MM.1S (cell line): Measurements from ENCODE around the gene IP6K2.
"Not testable (repeated sequence)": the region's sequence is repeated elsewhere in the genome, so short reads cannot be mapped to it uniquely, and the experiment has no call there.

ENCODE experiments used
- DNase-seq: peaks from one replicate; pipeline ENCODE4 v3.0.0-alpha.2; 2015
- H2AFZ ChIP-seq: fragments of 300-600 bp; sonication (generic); 2 replicates; pipeline ENCODE4 v1.6.0; 2016; ENCODE audit warnings: antibody characterized with exemption, low read length
- H3F3A ChIP-seq: fragments of 300-600 bp; sonication (generic); 2 replicates; pipeline ENCODE4 v1.6.1; 2016; ENCODE audit warnings: mild to moderate bottlenecking, antibody characterized with exemption, low read length, moderate library complexity, mixed read lengths; ENCODE audit not compliant: insufficient read depth
- H3K27ac ChIP-seq: fragments of 300-600 bp; sonication (generic); 2 replicates; pipeline ENCODE4 v1.5.1; 2016; ENCODE audit warnings: mild to moderate bottlenecking, low read length
- H3K27me3 ChIP-seq: fragments of 300-600 bp; sonication (generic); replicated peaks from 2 replicates; pipeline ENCODE4 v1.6.0; 2016; ENCODE audit warnings: low read length; ENCODE audit not compliant: insufficient read depth
- H3K36me3 ChIP-seq: fragments of 300-600 bp; sonication (generic); replicated peaks from 2 replicates; pipeline ENCODE4 v1.6.1; 2016; ENCODE audit warnings: mild to moderate bottlenecking, low read length, mixed read lengths; ENCODE audit not compliant: insufficient read depth
- H3K4me1 ChIP-seq: fragments of 300-600 bp; sonication (generic); 2 replicates; pipeline ENCODE4 v1.6.1; 2016; ENCODE audit warnings: low read length, mixed read lengths
- H3K4me2 ChIP-seq: fragments of 300-600 bp; sonication (generic); 2 replicates; pipeline ENCODE4 v1.6.0; 2016; ENCODE audit warnings: low read depth, low read length
- H3K4me3 ChIP-seq: fragments of 300-600 bp; sonication (generic); 2 replicates; pipeline ENCODE4 v1.5.1; 2016; ENCODE audit warnings: low read length, mixed read lengths
- H3K79me2 ChIP-seq: fragments of 300-600 bp; sonication (generic); 2 replicates; pipeline ENCODE4 v1.6.1; 2016; ENCODE audit warnings: mixed run types, low read length, mixed read lengths
- H3K9ac ChIP-seq: fragments of 300-600 bp; sonication (generic); 2 replicates; pipeline ENCODE4 v1.6.1; 2016; ENCODE audit warnings: low read length, mixed read lengths
- H3K9me2 ChIP-seq: fragments of 300-600 bp; sonication (generic); replicated peaks from 2 replicates; pipeline ENCODE4 v1.6.1; 2016; ENCODE audit warnings: mild to moderate bottlenecking, low read length, mixed read lengths; ENCODE audit not compliant: insufficient read depth
- H3K9me3 ChIP-seq: fragments of 300-600 bp; sonication (generic); replicated peaks from 2 replicates; pipeline ENCODE4 v1.6.1; 2016; ENCODE audit warnings: mild to moderate bottlenecking, low read length, mixed read lengths; ENCODE audit not compliant: insufficient read depth
- H4K20me1 ChIP-seq: fragments of 300-600 bp; sonication (generic); 2 replicates; pipeline ENCODE4 v1.6.1; 2016; ENCODE audit warnings: mild to moderate bottlenecking, low read length, moderate library complexity, mixed read lengths; ENCODE audit not compliant: insufficient read depth
- EZH2 ChIP-seq: fragments of 300-600 bp; sonication (generic); optimal IDR thresholded peaks from 2 replicates; pipeline ENCODE3; 2017; ENCODE audit warnings: low read depth, mild to moderate bottlenecking, antibody characterized with exemption, low read length, mixed read lengths
- EZH2phosphoT487 ChIP-seq: fragments of 300-600 bp; sonication (generic); IDR thresholded peaks from 2 replicates; pipeline ENCODE4 v1.6.1; 2018; ENCODE audit warnings: antibody characterized with exemption, low read length
- TF ChIP-seq, protein P1 (sequence below): fragments of 300-600 bp; sonication (generic); IDR thresholded peaks from 2 replicates; pipeline ENCODE4 v1.5.1; 2016; ENCODE audit warnings: antibody characterized with exemption, low read length, mixed read lengths

Gene IP6K2

DNA sequence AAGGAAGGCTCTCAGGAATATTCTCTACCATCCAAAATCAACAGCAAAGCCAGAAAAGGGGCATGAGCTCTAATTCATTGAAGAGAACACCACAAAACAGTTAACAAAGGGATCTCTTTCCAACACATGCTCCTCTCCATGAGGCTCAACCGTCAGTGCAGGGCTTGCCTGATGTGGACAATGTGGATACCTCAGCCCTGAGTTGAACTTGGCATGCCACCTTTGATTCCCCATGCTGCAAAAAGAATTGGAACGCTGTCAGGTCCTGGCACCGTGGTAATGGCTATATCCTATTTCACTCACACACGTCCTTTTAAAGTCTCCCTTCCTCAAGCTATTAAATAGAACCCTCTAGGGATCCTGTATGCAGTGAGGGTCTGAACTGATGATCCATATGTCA, 30.7 kb upstream of the IP6K2 start:
- Histone ChIP-seq H3F3A (no peaks in the 10 kb centered on the region), H4K20me1 (no peaks in the 10 kb centered on the region), H3K4me3 (no peak overlapping the region), H3K4me1 (no peaks in the 10 kb centered on the region), H2AFZ (no peak overlapping the region), H3K27ac (no peak overlapping the region), H3K79me2 (no peaks in the 10 kb centered on the region), H3K9ac (no peak overlapping the region), H3K4me2 (no peak overlapping the region), H3K9me2 (no peaks in the 10 kb centered on the region), H3K27me3 (no peaks in the 10 kb centered on the region), H3K9me3 (no peaks in the 10 kb centered on the region), H3K36me3 (no peaks in the 10 kb centered on the region)
- DNase-seq = no peak
- TF ChIP-seq EZH2phosphoT487 = no peak
- no peak for TF ChIP-seq EZH2
- TF ChIP-seq, protein P1, sequence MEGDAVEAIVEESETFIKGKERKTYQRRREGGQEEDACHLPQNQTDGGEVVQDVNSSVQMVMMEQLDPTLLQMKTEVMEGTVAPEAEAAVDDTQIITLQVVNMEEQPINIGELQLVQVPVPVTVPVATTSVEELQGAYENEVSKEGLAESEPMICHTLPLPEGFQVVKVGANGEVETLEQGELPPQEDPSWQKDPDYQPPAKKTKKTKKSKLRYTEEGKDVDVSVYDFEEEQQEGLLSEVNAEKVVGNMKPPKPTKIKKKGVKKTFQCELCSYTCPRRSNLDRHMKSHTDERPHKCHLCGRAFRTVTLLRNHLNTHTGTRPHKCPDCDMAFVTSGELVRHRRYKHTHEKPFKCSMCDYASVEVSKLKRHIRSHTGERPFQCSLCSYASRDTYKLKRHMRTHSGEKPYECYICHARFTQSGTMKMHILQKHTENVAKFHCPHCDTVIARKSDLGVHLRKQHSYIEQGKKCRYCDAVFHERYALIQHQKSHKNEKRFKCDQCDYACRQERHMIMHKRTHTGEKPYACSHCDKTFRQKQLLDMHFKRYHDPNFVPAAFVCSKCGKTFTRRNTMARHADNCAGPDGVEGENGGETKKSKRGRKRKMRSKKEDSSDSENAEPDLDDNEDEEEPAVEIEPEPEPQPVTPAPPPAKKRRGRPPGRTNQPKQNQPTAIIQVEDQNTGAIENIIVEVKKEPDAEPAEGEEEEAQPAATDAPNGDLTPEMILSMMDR = no peak

GRCh38 chr3:48747015-48747615, 30.1 kb upstream of the IP6K2 start:
- H3K4me3 ChIP-seq = no peak overlapping the region
- H3K27me3 ChIP-seq = no peaks in the 10 kb centered on the region
- H4K20me1 ChIP-seq = no peaks in the 10 kb centered on the region
- H3F3A ChIP-seq = no peaks in the 10 kb centered on the region
- TF ChIP-seq EZH2 (no peak), EZH2phosphoT487 (no peak)
- TF ChIP-seq, protein P1 = no peak
- H3K79me2 ChIP-seq = no peaks in the 10 kb centered on the region
- H3K27ac ChIP-seq = no peak overlapping the region
- no peaks in the 10 kb centered on the region for H3K36me3 ChIP-seq
- no peaks in the 10 kb centered on the region for H3K4me1 ChIP-seq
- no peaks in the 10 kb centered on the region for H3K9me3 ChIP-seq
- H3K9me2 ChIP-seq = no peaks in the 10 kb centered on the region
- H3K9ac ChIP-seq = no peak overlapping the region
- no peak overlapping the region for H2AFZ ChIP-seq
- DNase-seq = no peak
- H3K4me2 ChIP-seq = no peak overlapping the region

DNA sequence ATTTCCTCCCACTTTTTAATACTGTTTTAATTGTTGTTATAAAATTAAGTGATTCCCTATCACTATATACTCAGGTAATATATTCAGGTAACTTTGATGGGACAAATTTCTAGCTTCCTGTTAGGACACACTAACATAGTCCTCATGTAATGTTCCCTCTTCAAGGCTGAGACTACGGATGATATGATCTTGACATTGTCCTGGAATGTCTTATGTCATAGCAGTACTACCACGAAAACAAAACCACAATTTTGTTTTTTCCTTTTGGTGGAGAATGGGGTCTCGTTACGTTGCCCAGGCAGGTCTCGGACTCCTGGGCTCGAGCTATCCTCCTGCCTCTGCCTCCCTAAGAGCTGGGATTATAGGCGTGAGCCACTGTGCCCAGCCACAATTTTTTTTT, 26.8 kb upstream of the IP6K2 start:
- Histone ChIP-seq H3K27me3 (no peaks in the 10 kb centered on the region), H3K9me2 (no peaks in the 10 kb centered on the region), H3F3A (no peaks in the 10 kb centered on the region), H2AFZ (no peak overlapping the region), H3K27ac (no peak overlapping the region), H4K20me1 (no peaks in the 10 kb centered on the region), H3K4me3 (no peak overlapping the region), H3K9ac (no peak overlapping the region), H3K9me3 (no peaks in the 10 kb centered on the region), H3K79me2 (no peaks in the 10 kb centered on the region), H3K4me2 (no peak overlapping the region), H3K36me3 (no peaks in the 10 kb centered on the region), H3K4me1 (peaks cover 3% of the 10 kb centered on the region; the same call in 1 of the 2 replicates)
- DNase-seq = no peak
- no peak for TF ChIP-seq EZH2
- TF ChIP-seq EZH2phosphoT487 = no peak
- TF ChIP-seq, protein P1 = no peak

- DNase-seq, H3K27me3 ChIP-seq, H3K27ac ChIP-seq, H3K9me3 ChIP-seq, H3K36me3 ChIP-seq, H3K9me2 ChIP-seq, H3K4me3 ChIP-seq, H3K79me2 ChIP-seq, H3K9ac ChIP-seq, H3K4me1 ChIP-seq, H4K20me1 ChIP-seq, H3K4me2 ChIP-seq, H3F3A ChIP-seq, H2AFZ ChIP-seq: not testable (repeated sequence)
Measured at GRCh38 chr3:48741226-48741625, 24.2 kb upstream of the IP6K2 start.
